ENCODE measurements around the gene STK25. TPM values are rescaled to one million over a fixed set of nuclear protein-coding genes. Genes with fewer than 3 reads are reported as not detected.

The STK25 gene
- total RNA-seq (117 TPM), polyA plus RNA-seq (10 to 100 TPM; 79.7 to 99.6 (median 86.5) TPM)

DNA sequence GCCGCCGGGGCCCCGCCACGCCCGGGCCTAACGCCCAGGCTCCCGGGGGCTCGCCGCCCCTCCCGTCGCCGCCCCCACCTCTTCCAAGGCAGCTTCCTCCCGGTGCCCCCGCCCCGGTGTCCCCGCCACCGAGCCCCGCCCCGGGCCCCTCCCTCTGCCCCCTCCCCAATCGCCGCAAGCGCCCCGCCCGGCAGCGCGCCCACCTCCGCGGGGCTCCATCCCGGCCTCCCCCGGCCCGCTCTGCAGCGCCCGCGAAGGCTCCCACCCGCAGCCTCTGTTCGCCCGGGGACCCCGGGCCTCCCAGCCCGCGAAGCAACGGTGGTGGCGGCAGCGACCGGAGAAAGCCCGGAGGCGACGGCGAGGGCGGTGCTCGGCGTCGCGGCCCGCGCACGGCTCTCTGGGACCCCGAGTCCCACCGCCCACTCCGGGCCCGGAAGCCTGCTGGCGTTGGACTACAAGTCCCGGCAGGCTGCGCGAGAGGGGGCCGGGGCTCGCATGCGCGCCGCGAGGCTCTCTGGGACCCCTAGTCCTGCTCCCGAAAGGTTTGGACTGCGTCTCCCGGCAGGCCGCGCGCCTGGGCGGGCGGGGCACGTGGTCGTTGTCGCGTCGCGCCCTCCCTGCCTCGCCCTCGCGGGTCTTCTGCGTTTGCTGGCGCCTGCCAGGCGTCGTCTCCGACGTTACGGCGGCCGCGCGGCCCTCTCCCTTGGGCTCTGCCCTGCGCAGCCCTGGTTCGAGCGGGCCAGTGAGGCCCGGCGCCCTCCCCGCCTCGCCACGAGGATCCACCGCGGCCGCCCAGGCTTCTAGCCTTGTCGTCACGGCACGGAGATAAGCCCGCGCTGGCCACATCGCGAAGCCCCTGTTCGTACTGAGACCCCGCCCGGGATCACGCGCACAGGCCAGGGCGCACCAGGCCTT lies at the start of gene STK25:
STK25 (minus strand) TSS at position 345 of the 915 bp plus-strand sequence. CDS start 549 bp downstream, outside the sequence.
- Histone ChIP-seq H3K27ac (ENCODE audit: insufficient read depth, low read length, poor library complexity, severe bottlenecking) (peak within 1 kb of the TSS; percentile 79), H3K27me3 (ENCODE audit: control insufficient read depth, insufficient read depth, low read length) (no peaks in the 10 kb centered on the region), H3K4me1 (ENCODE audit: control insufficient read depth, insufficient read depth, low read length, poor library complexity, severe bottlenecking) (peaks cover 26% of the 10 kb centered on the region), H3K9me3 (ENCODE audit: control insufficient read depth in 2 of 2, low read length in 2 of 2) (no peaks in the 10 kb centered on the region), H3K4me3 (ENCODE audit: low read depth, low read length) (peak within 1 kb of the TSS; percentile 58), H3K36me3 (ENCODE audit: control insufficient read depth, insufficient read depth, low read length) (no peaks in the 10 kb centered on the region)
- DNase-seq (peak; percentile 95 to 99 (median 98)), ATAC-seq (ENCODE audit: low read depth in 2 of 2) (peak; percentile 96)
- peak within 1 kb of the TSS; percentile 38 to 88 (median 52) for H3K27ac Mint-ChIP-seq
- H3K36me3 Mint-ChIP-seq = no peaks in the 10 kb centered on the region
- peaks cover 0 to 44% (median 7%) of the 10 kb centered on the region in 4 donors for H3K4me1 Mint-ChIP-seq
- H3K9me3 Mint-ChIP-seq = peaks cover 0 to 2% (median 0%) of the 10 kb centered on the region in 7 donors
- H3K4me3 Mint-ChIP-seq = peak within 1 kb of the TSS; percentile 86 to 91 (median 90)
- H3K27me3 Mint-ChIP-seq = peaks cover 11% of the 10 kb centered on the region

DNA sequence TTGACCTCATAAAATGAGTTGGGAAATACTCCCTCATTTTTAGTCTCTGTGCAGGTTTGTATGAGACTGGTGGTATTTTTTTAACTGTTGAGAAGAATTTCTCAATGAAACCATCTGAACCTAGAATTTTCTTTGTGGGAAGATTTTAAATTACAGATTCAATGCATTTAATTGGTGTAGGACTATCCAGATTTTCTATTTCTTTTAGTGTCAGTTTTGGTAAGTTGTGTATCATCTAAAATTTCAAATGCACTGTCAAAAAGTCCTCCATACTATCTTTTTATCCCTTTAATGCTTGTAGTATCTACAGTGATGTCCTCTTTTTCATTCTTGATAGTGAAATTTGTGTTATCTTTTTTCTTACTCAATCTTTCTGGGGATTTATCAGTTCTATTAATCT lies 48.4 kb upstream of the STK25 start:
- Mint-ChIP-seq H3K4me3 (no peak overlapping the region), H3K36me3 (no peaks in the 10 kb centered on the region), H3K27me3 (peaks cover 45% of the 10 kb centered on the region)

DNA sequence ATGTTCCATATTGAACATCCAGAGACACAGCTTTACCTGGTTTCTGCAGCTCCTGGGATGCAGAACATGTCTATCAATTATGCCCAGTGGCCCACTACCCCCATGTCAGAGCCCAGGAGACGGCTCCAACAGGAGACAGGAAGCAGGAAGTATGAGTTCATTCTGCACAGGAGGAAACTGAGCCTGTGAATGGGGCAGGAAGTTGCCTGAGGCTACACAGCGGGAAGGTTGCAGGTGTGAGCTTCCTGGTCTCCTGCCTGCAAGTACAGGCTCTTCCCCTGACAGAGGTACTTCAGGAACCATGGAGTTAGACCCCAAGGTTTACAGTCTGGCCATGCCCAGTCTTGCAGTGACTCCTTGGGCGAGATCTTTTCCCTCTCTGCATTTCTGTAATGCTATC lies 47.3 kb upstream of the STK25 start:
- Histone ChIP-seq H3K36me3 (ENCODE audit: control insufficient read depth, insufficient read depth, low read length) (no peaks in the 10 kb centered on the region), H3K27ac (ENCODE audit: insufficient read depth, low read length, poor library complexity, severe bottlenecking) (no peak overlapping the region), H3K9me3 (ENCODE audit: control insufficient read depth in 2 of 2, low read length in 2 of 2) (peaks cover 4 to 5% of the 10 kb centered on the region in 2 experiments), H3K4me1 (ENCODE audit: control insufficient read depth, insufficient read depth, low read length, poor library complexity, severe bottlenecking) (peaks cover 15% of the 10 kb centered on the region), H3K27me3 (ENCODE audit: control insufficient read depth, insufficient read depth, low read length) (peaks cover 10% of the 10 kb centered on the region), H3K4me3 (ENCODE audit: low read depth, low read length) (no peak overlapping the region)
- H3K27ac Mint-ChIP-seq = no peak overlapping the region
- peak overlapping the region in 1 of 4 donors; percentile 36 for H3K4me3 Mint-ChIP-seq
- peaks cover 0 to 6% (median 2%) of the 10 kb centered on the region in 4 donors for H3K4me1 Mint-ChIP-seq
- peaks cover 0 to 22% (median 2%) of the 10 kb centered on the region in 7 donors for H3K9me3 Mint-ChIP-seq
- H3K27me3 Mint-ChIP-seq = peaks cover 48% of the 10 kb centered on the region
- DNase-seq = no peak
- ATAC-seq (ENCODE audit: low read depth in 2 of 2) = no peak
- H3K36me3 Mint-ChIP-seq = no peaks in the 10 kb centered on the region

More for the DNA sequence above, 48.4 kb upstream of the STK25 start:
- Histone ChIP-seq H3K36me3 (ENCODE audit: control insufficient read depth, insufficient read depth, low read length) (no peaks in the 10 kb centered on the region), H3K27me3 (ENCODE audit: control insufficient read depth, insufficient read depth, low read length) (peaks cover 10% of the 10 kb centered on the region), H3K4me3 (ENCODE audit: low read depth, low read length) (no peak overlapping the region), H3K4me1 (ENCODE audit: control insufficient read depth, insufficient read depth, low read length, poor library complexity, severe bottlenecking) (peaks cover 15% of the 10 kb centered on the region), H3K9me3 (ENCODE audit: control insufficient read depth in 2 of 2, low read length in 2 of 2) (peaks cover 4 to 5% of the 10 kb centered on the region in 2 experiments), H3K27ac (ENCODE audit: insufficient read depth, low read length, poor library complexity, severe bottlenecking) (no peak overlapping the region)
- Mint-ChIP-seq H3K9me3 (peaks cover 0 to 22% (median 2%) of the 10 kb centered on the region in 7 donors), H3K4me1 (peaks cover 0 to 6% (median 2%) of the 10 kb centered on the region in 4 donors), H3K27ac (no peak overlapping the region)
- DNase-seq = no peak
- no peak for ATAC-seq (ENCODE audit: low read depth in 2 of 2)

DNA sequence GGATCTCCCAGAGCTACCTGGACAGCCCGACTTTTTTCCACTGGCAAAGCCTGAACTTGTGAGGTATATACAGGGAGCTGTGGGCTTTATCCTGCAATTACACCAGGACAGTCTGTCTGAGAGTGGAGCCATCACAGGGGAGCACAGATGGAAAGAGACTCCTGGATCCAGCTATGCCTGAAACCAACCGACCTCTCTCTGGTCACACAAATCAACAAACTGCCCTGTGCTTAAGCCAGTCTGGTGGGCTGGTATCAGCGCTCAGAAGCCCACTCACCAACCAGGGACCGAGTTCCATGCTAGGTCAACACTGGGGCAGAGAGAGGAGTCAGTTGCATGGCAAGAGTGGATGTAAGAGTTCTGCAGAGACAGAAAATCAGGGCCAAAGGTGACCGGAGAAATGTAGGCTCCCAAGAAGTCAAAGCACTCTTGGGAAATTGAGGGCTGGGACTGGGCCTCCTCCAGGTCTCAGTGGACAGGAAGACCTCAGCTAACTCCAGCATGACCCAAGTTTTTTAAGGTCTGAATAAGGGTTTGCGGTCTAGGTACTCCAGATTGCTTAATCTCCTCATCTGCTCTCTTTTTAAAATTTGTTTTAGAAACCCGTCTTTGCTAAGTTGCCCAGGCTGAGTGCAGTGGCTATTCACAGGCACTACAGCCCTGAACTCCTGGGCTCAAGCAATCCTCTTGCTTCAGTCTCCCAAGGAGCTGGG lies 46.4 kb upstream of the STK25 start:
- H3K4me3 ChIP-seq (ENCODE audit: low read depth, low read length) = no peak overlapping the region
- H3K27ac Mint-ChIP-seq = no peak overlapping the region
- H3K9me3 Mint-ChIP-seq = peaks cover 0 to 22% (median 2%) of the 10 kb centered on the region in 7 donors
- no peak overlapping the region for H3K27ac ChIP-seq (ENCODE audit: insufficient read depth, low read length, poor library complexity, severe bottlenecking)
- H3K36me3 ChIP-seq (ENCODE audit: control insufficient read depth, insufficient read depth, low read length) = no peaks in the 10 kb centered on the region
- peaks cover 15% of the 10 kb centered on the region for H3K4me1 ChIP-seq (ENCODE audit: control insufficient read depth, insufficient read depth, low read length, poor library complexity, severe bottlenecking)
- no peak for ATAC-seq (ENCODE audit: low read depth in 2 of 2)
- peaks cover 0 to 5% (median 2%) of the 10 kb centered on the region in 4 donors for H3K4me1 Mint-ChIP-seq
- H3K4me3 Mint-ChIP-seq = no peak overlapping the region
- peaks cover 10% of the 10 kb centered on the region for H3K27me3 ChIP-seq (ENCODE audit: control insufficient read depth, insufficient read depth, low read length)
- no peak for DNase-seq
- peaks cover 41% of the 10 kb centered on the region for H3K27me3 Mint-ChIP-seq
- H3K36me3 Mint-ChIP-seq = no peaks in the 10 kb centered on the region
- H3K9me3 ChIP-seq (ENCODE audit: control insufficient read depth in 2 of 2, low read length in 2 of 2) = peaks cover 4 to 5% of the 10 kb centered on the region in 2 experiments

DNA sequence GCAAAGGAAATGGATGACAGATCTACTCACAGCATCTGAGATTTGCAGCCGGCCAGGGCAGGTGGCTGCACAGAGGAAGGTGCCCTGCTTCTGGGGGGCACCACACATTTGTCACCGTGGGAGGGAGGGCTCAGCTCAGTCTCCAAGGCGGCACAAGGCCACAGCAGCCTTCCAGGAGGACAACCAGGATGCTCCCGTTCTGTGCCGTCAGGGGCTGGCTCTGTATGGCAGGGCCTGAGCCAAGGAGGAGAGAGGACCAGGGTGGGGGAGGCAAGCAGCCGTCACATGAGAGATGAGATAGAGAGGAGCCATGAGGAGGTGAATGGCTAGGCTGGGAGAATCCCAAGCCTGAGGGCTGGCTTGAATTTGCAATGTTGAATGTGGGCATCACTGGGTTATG lies 45.6 kb upstream of the STK25 start:
- H3K4me1 ChIP-seq (ENCODE audit: control insufficient read depth, insufficient read depth, low read length, poor library complexity, severe bottlenecking) = peaks cover 8% of the 10 kb centered on the region
- H3K4me3 Mint-ChIP-seq = no peak overlapping the region
- DNase-seq = no peak
- H3K9me3 ChIP-seq (ENCODE audit: control insufficient read depth in 2 of 2, low read length in 2 of 2) = peaks cover 4 to 5% of the 10 kb centered on the region in 2 experiments
- peaks cover 0 to 7% (median 2%) of the 10 kb centered on the region in 4 donors for H3K4me1 Mint-ChIP-seq
- no peak overlapping the region for H3K27ac ChIP-seq (ENCODE audit: insufficient read depth, low read length, poor library complexity, severe bottlenecking)
- peaks cover 0 to 22% (median 5%) of the 10 kb centered on the region in 7 donors for H3K9me3 Mint-ChIP-seq
- H3K27ac Mint-ChIP-seq = no peak overlapping the region
- peaks cover 10% of the 10 kb centered on the region for H3K27me3 ChIP-seq (ENCODE audit: control insufficient read depth, insufficient read depth, low read length)
- ATAC-seq (ENCODE audit: low read depth in 2 of 2) = no peak
- H3K36me3 Mint-ChIP-seq = no peaks in the 10 kb centered on the region
- peaks cover 39% of the 10 kb centered on the region for H3K27me3 Mint-ChIP-seq
- H3K4me3 ChIP-seq (ENCODE audit: low read depth, low read length) = no peak overlapping the region
- H3K36me3 ChIP-seq (ENCODE audit: control insufficient read depth, insufficient read depth, low read length) = no peaks in the 10 kb centered on the region

DNA sequence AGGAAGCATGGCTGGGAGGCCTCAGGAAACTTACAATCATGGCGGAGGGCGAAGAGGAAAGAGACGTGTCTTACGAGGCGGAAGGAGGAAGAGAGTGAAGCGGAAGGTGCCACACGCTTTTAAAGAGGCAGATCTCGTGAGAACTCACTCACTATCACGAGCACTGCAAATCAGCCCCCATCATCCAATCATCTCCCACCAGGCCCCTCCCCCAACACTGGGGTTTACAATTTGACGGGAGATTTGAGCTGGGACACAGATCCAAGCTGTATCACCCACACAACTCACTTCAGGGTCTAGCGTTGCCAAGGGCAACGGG lies 45.1 kb upstream of the STK25 start:
- H3K36me3 Mint-ChIP-seq = no peaks in the 10 kb centered on the region
- DNase-seq (no peak), ATAC-seq (ENCODE audit: low read depth in 2 of 2) (no peak)
- Histone ChIP-seq H3K27me3 (ENCODE audit: control insufficient read depth, insufficient read depth, low read length) (peaks cover 10% of the 10 kb centered on the region), H3K4me3 (ENCODE audit: low read depth, low read length) (no peak overlapping the region), H3K9me3 (ENCODE audit: control insufficient read depth in 2 of 2, low read length in 2 of 2) (peaks cover 4 to 5% of the 10 kb centered on the region in 2 experiments), H3K27ac (ENCODE audit: insufficient read depth, low read length, poor library complexity, severe bottlenecking) (no peak overlapping the region), H3K4me1 (ENCODE audit: control insufficient read depth, insufficient read depth, low read length, poor library complexity, severe bottlenecking) (peaks cover 3% of the 10 kb centered on the region), H3K36me3 (ENCODE audit: control insufficient read depth, insufficient read depth, low read length) (no peaks in the 10 kb centered on the region)
- peaks cover 39% of the 10 kb centered on the region for H3K27me3 Mint-ChIP-seq
- no peak overlapping the region for H3K4me3 Mint-ChIP-seq
- peaks cover 0 to 22% (median 5%) of the 10 kb centered on the region in 7 donors for H3K9me3 Mint-ChIP-seq
- no peak overlapping the region for H3K27ac Mint-ChIP-seq
- H3K4me1 Mint-ChIP-seq = peaks cover 0 to 7% (median 2%) of the 10 kb centered on the region in 4 donors

DNA sequence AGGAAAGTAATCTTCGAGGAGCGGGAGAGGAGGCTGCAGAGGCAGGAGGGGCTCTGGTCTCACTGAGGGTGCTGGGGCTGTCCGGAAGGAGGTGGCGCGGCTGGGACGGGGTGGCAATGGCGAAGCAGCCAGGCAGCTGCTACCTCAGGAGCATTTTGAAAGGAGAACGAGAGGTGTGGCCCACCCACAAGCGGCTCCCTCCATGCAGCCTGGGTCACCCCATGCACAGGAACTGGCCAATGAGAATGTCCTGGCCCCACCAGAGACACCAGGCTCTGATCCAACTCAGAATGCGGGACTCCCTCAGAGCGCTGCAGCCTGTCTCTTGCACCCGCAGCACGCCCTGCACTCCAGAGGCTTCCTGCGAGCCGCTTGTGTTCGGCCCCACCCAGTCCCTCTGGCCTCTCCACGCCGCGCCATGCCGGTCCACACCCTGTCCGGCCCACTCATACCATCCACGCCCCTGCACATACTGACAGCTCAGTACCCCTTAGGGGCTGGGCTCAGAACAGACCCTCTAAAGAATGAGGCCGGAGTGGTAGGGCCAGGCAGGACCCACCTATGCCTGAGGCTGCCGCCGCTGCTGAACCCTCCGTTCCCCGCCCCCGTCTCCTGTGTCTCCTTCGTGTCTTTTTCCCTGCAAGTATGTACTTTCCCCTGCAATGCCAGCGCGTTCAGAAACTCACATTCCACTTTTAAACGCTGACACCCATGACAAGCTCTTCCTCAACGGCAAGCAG lies 43.8 kb upstream of the STK25 start:
- Histone ChIP-seq H3K36me3 (ENCODE audit: control insufficient read depth, insufficient read depth, low read length) (no peaks in the 10 kb centered on the region), H3K27ac (ENCODE audit: insufficient read depth, low read length, poor library complexity, severe bottlenecking) (no peak overlapping the region), H3K27me3 (ENCODE audit: control insufficient read depth, insufficient read depth, low read length) (peaks cover under 1% of the 10 kb centered on the region), H3K4me1 (ENCODE audit: control insufficient read depth, insufficient read depth, low read length, poor library complexity, severe bottlenecking) (no peaks in the 10 kb centered on the region), H3K4me3 (ENCODE audit: low read depth, low read length) (no peak overlapping the region), H3K9me3 (ENCODE audit: control insufficient read depth in 2 of 2, low read length in 2 of 2) (peaks cover 1 to 4% of the 10 kb centered on the region in 2 experiments)
- DNase-seq (no peak), ATAC-seq (ENCODE audit: low read depth in 2 of 2) (no peak)
- Mint-ChIP-seq H3K27me3 (peaks cover 31% of the 10 kb centered on the region), H3K4me3 (no peak overlapping the region), H3K27ac (no peak overlapping the region), H3K4me1 (peaks cover 0 to 4% (median 0%) of the 10 kb centered on the region in 4 donors), H3K36me3 (no peaks in the 10 kb centered on the region), H3K9me3 (peaks cover 0 to 13% (median 3%) of the 10 kb centered on the region in 7 donors)

Measured in CD4-positive, CD25-positive, alpha-beta regulatory T cell (primary cell).